Progenitor cell of endocrine pancreas (in vitro differentiated cells): ENCODE data around the gene CLCA2. TPM values are rescaled to one million over a fixed set of nuclear protein-coding genes. Genes with fewer than 3 reads are reported as not detected.

ENCODE experiments used
- DNase-seq: peaks from one replicate; pipeline ENCODE4 v3.0.0; 2021; ENCODE audit warnings: low spot score; ENCODE audit not compliant: unreplicated experiment
- H3K27ac Mint-ChIP-seq: 2 replicates; pipeline ENCODE4 v1.8.0; 2021; ENCODE audit warnings: mild to moderate bottlenecking, moderate library complexity, mixed read lengths
- H3K27me3 Mint-ChIP-seq: 2 replicates; pipeline ENCODE4 v1.8.0; 2021; ENCODE audit warnings: mixed read lengths
- H3K36me3 Mint-ChIP-seq: 2 replicates; pipeline ENCODE4 v1.8.0; 2022; ENCODE audit warnings: mixed read lengths; ENCODE audit not compliant: insufficient read depth
- H3K4me1 Mint-ChIP-seq: 2 replicates; pipeline ENCODE4 v1.8.0; 2021; ENCODE audit warnings: low read depth, mixed read lengths
- H3K4me3 Mint-ChIP-seq: 2 replicates; pipeline ENCODE4 v1.8.0; 2021; ENCODE audit warnings: low read depth, mild to moderate bottlenecking, moderate library complexity, mixed read lengths
- H3K9me3 Mint-ChIP-seq: 2 replicates; pipeline ENCODE4 v1.8.0; 2021; ENCODE audit warnings: low read depth, mixed read lengths
- CTCF ChIP-seq: fragments of 200-600 bp; sonication (generic); IDR thresholded peaks from one replicate; pipeline ENCODE4 v1.5.0; 2021; ENCODE audit warnings: antibody characterized with exemption, mild to moderate bottlenecking; ENCODE audit not compliant: unreplicated experiment
- total RNA-seq: library from RNA; stranded (reverse); gene quantifications from 2 replicates; pipeline ENCODE4 v1.2.1, GENCODE V29; 2021

Gene CLCA2
- total RNA-seq, 1 donor from 2014 or later: not detected

- Mint-ChIP-seq H3K36me3 (peaks cover 27% of the 10 kb centered on the region), H3K9me3 (peaks cover 18% of the 10 kb centered on the region), H3K4me3 (no peak overlapping the region), H3K27me3 (no peaks in the 10 kb centered on the region), H3K4me1 (no peaks in the 10 kb centered on the region), H3K27ac (no peak overlapping the region)
- no peak for TF ChIP-seq CTCF
- no peak for DNase-seq
Observed at GRCh38 chr1:86381223-86381622, 42.7 kb upstream of the CLCA2 start.

GRCh38 chr1:86382878-86383277, 41.1 kb upstream of the CLCA2 start:
- Mint-ChIP-seq H3K27ac (no peak overlapping the region), H3K27me3 (no peaks in the 10 kb centered on the region), H3K36me3 (peaks cover 10% of the 10 kb centered on the region), H3K4me1 (no peaks in the 10 kb centered on the region), H3K4me3 (no peak overlapping the region), H3K9me3 (peaks cover 6% of the 10 kb centered on the region)
- TF ChIP-seq CTCF: no peak
- no peak for DNase-seq

- peaks cover 9% of the 10 kb centered on the region for H3K4me1 Mint-ChIP-seq
Observed at GRCh38 chr1:86387916-86388627, 35.9 kb upstream of the CLCA2 start.

GRCh38 chr1:86388777-86389176, 35.2 kb upstream of the CLCA2 start:
- H3K36me3 Mint-ChIP-seq: peaks cover 25% of the 10 kb centered on the region
- no peak for TF ChIP-seq CTCF
- no peak overlapping the region for H3K4me3 Mint-ChIP-seq
- no peak for DNase-seq
- H3K27ac Mint-ChIP-seq: no peak overlapping the region
- no peaks in the 10 kb centered on the region for H3K27me3 Mint-ChIP-seq
- peaks cover 11% of the 10 kb centered on the region for H3K9me3 Mint-ChIP-seq
- peaks cover 16% of the 10 kb centered on the region for H3K4me1 Mint-ChIP-seq

More at GRCh38 chr1:86387916-86388627, 35.9 kb upstream of the CLCA2 start:
- peaks cover 11% of the 10 kb centered on the region for H3K9me3 Mint-ChIP-seq
- TF ChIP-seq CTCF: no peak
- DNase-seq: no peak
- no peak overlapping the region for H3K4me3 Mint-ChIP-seq
- H3K27ac Mint-ChIP-seq: no peak overlapping the region
- H3K36me3 Mint-ChIP-seq: peaks cover 25% of the 10 kb centered on the region
- no peaks in the 10 kb centered on the region for H3K27me3 Mint-ChIP-seq

- DNase-seq: no peak
- H3K9me3 Mint-ChIP-seq: peaks cover 11% of the 10 kb centered on the region
- H3K4me1 Mint-ChIP-seq: peaks cover 18% of the 10 kb centered on the region
- H3K36me3 Mint-ChIP-seq: peaks cover 25% of the 10 kb centered on the region
- H3K27ac Mint-ChIP-seq: peak overlapping the region; percentile 29
- no peak for TF ChIP-seq CTCF
- no peaks in the 10 kb centered on the region for H3K27me3 Mint-ChIP-seq
- H3K4me3 Mint-ChIP-seq: no peak overlapping the region
Observed at GRCh38 chr1:86389307-86389706, 34.7 kb upstream of the CLCA2 start.
